AML-193 (cell line): Measurements from ENCODE around the gene HDAC11.

Experiments
- DNase-seq, 2 experiments: peaks; one replicate each; lab custom pipeline; 2025; lab: John Stamatoyannopoulos, UW

The HDAC11 gene

DNA sequence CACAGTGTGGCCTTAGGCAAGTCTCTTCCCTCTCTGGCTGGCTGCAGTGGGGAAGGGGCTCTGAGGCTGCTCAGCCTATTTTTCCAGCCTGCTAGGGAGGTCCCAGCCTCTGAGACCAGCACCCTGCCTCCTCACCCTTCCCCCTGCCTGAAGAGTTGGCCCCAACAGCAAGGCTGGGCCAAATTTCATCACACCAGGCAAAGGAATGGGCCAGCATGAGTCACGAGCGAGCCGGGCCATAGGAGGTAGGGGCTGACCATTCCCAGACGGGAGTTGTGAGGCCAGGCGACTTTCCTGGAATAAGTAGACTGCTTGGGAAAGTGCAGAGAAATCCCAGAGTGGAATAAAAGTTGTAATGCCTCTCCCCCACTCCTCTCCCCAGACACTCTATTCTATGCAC, 63.1 kb downstream of the HDAC11 start:
- DNase-seq: no peak

DNA sequence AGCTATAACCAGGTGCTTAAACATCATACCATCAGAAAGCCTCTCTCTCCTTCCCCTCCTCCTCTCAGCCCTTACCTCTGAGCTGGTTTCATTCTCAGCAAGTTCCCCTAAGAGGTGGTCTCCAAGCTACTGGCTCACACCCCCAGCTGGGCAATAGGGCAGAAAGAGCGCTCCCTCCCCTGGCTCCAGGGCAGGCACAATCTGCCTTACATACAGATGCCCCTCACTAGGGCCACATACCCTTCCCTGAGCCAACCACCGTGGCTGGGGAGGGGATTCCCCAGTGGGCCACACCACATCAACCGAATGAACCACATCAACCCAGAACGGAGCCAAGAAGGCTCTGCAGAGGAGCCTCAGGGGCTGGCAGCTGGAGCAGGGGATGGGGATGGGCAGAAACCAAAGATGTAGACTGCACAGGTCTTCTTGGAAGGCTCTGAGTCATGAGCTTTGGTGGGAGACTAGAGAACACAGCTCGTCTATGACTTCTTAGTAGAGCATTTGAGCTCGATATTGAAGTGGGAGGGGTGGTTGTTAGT, 64.3 kb downstream of the HDAC11 start:
- no peak for DNase-seq

DNA sequence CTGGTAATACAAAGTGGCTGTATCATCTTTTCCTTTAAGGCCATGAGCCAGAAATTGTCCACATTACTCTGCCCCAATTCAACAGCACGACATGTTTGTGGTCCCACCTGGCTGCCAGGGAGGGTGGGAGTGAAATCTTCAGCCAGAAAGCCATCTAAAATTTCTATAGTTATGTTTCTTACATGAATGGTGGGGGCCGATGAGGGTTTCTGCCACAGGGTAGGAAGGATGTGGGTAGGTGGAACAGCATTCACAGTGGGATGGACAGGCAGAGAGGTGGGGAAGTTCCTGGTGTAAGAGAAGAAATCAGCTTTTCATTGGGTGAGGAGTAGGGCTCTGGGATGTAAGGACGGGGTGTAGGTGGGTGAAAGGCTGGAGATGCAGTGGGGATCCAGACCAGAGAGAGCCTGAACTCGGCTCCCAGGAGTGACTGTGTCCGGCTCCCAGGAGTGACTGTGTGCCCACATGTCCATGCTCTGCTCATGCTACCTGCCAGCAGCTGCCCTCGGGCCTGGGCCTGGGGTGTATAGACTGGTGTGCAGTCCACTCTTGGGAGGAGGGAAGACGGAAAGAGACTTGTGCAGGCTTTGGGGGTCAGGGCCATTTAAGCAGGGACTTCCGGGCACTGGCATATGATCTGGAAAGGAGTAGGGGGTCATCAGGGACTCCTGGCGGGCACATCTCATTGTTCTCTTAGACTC, 65.0 kb downstream of the HDAC11 start:
- DNase-seq: no peak

DNA sequence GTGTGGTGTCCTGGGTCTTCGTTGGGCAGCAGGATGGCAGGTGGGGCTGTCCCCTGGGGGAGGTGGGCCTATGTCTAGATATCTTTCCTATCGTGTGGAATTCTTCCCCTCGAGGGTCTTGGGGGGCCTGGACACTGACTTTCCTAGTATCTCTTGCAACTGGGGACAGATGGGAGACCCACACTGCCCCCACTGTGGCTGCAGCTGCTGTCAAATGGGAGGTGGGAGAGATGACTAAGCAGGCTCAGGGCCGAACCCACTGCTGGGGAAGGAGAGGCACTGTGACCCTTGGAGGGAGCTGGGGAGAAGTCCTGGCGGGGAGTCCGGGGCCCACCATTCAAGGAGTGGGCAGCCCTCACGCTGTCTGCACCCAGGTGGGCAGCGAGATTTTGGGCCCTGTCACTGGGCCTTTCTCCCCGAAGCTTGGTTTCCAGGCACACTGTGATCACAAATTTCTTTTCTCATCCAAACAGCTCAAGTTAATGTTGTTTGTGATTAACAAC, 65.9 kb downstream of the HDAC11 start:
- no peak for DNase-seq

DNA sequence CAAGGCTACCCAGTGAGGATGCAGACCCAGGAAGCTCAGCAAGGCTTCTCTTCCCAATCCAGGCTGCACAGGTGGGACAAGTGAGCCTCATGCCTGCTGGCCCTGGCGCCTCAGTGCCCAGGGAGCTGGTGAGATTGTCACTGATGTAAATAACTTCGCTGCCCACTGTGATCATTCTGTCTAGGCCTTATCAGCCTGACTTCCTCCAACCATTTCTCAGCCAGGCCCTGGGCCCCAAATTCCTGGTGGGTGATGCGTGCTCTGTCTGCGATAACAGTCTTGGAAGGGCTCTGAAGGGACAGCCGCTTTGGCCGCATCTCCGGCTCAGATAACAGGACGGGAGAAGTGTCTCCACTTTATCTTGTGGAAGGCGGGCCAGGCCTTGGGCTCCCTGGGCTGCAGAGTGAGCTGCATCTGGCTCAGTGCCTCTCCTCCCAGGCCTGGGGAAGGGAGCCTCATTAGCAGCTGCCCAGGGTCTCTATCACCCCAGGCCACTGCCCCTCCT, 66.6 kb downstream of the HDAC11 start:
- no peak for DNase-seq

DNA sequence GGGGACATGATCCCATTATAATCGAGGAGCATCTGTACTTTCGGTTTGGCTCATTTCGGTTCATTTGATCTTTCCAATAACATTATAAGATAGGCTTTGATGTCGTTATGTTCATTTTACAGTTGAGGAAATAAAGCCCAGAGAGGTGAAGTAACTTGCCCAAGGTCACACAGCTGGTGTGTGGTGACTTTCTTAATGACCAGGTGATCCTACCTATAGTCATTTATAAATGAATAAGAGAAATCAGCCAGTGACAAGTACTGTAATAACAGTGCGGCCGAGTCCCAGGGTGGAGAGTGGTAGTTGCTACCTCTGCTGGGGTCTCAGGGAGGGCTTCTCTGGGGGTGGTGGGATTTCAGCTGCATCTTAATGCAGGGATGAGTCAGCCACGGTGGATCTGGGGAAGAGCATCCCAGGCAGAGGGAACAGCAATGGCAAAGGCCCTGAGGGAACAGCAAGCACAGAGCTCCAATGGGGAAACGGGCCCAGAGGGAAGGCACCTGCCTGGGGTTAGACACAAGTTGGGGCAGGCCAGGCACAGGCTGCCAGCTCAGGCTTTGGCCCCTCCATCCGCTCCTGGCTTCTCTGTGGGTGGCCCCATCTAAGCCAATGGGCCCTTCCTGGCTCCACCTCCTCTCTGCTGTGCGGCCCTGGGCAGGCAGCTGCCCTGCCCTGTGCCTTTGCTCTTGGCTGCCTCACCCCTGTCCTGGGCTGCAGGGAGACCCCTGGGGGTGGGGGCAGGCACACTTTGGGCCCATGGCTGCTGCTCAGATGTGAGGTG, 67.7 kb downstream of the HDAC11 start:
- no peak for DNase-seq

DNA sequence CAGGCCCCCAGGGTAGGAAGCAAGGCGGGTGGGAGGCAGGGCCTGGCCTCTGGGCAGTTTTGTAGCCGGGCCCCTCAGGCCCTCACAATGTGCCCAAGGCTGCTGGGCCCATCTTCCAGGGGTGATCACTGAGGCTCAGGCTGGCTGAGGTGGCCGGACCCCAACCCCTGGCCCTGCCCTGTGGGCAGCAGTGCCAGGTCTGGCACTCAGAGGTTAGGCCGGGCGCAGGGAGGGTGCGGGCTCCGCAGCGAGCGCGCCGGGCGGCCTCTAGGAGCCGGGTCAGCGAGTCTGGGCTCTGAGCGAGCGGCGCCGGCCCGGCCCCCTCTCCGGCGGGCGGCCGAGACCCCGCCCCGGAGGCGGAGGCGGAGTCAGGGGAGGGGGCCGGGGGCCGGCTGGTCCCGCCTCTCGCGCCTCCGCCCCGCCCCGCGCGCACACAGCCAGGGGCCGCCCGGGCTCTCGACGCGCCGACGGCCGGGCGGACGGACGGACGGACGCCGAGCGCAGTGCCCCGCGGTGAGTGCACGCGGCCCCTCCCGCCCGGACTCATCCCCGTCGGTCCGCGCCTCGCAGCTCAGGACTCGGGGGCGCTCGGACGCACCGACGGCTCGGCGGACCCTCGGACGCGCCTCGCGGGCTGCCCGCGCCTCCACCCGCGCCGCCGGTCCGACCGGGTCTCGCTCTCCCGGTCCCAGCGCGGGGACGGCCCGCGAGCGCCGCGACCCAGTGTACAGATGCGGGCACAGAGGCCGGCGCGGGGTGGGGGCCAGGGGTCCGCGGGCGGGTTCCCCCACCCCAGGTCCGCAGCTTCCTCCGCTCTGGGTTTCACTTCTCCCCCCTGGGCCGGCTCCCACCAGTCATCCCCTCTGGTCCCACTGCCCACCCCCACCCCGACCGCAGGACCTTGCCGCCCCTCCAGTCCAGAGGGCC, 68.9 kb downstream of the HDAC11 start, which contains the start of gene FBLN2:
FBLN2 (plus strand) TSS at position 430 of the 927 bp plus-strand sequence. CDS start 21,231 bp downstream, outside the sequence.
- DNase-seq: no peak

DNA sequence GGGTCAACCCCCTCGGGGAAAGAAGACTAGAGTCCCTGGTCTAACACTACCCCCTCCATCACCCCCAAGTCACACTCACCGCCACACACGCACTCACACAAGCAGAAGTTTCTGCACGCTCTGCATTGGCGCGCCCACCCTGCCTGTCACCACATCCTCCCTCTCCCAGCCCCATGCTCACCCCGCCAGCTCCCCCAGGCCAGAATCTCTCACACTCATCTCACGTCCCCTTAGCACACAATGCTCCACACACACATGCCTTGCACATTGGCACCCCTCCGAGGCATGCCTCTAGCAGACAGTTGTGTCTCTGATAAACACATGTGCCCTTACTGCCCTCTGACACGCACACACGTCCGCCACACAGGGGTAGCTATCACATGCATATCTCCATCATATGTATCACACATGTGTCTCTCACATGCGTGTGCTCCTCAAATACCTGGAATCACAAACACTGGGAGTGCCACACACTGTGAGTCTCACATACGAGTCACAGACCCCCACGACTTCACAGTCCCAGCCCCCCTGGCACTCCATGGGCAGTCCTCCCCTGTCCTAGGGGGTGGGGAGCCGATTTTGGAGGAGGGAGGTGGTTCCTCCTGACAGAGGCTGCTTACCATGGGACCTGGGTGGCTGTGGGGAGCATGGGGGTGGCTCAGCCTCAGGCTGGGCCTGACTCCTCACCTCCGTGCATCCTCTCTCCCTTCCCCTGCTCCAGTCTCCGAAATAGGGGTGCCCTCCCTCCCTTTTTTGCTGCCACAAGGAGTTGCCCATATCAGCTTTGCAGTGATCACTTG, 69.7 kb downstream of the HDAC11 start:
- DNase-seq: no peak

DNA sequence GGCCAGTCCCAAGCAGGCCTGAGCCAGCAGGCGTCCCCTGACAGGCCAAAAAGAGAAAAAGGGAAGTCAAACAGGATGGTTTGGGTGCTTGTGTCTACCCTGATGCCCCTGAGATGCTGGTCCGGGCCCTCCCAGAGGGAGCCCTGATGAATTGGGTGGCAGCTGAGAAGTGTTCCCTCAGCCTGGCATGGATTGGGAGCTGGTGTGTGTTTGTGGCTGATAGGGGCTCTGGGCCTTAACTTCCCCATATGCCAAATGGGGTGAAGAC, 70.3 kb downstream of the HDAC11 start:
- DNase-seq: peak in 1 of 2 experiments; percentile 2

DNA sequence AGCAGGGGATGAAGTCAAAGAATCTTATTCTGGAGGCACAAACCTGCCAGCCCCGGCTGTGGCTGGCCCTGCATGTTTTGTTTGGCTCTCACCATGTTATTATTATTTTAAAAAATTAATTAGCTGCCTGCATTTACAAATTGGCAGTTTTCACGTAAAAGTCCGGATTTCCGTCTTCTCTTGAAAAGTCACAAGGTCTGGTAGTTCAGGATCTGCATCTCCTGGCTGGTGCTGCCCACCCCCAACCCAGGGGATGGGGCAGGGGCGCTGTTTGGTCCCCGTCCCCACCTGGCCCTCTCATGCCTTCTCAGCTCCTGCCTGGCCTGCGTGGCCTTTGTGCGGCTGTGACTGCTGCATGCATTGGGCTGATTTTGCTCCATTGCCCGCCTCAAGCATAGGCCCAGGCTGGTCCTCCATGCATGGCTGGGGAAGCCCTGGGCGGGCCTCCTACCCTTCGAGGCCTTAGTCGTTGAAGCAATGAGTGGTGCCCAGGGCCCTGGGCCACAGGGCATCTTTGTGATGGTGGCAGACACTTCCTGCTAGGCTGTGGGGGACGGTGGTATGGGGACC, 70.8 kb downstream of the HDAC11 start:
- no peak for DNase-seq

DNA sequence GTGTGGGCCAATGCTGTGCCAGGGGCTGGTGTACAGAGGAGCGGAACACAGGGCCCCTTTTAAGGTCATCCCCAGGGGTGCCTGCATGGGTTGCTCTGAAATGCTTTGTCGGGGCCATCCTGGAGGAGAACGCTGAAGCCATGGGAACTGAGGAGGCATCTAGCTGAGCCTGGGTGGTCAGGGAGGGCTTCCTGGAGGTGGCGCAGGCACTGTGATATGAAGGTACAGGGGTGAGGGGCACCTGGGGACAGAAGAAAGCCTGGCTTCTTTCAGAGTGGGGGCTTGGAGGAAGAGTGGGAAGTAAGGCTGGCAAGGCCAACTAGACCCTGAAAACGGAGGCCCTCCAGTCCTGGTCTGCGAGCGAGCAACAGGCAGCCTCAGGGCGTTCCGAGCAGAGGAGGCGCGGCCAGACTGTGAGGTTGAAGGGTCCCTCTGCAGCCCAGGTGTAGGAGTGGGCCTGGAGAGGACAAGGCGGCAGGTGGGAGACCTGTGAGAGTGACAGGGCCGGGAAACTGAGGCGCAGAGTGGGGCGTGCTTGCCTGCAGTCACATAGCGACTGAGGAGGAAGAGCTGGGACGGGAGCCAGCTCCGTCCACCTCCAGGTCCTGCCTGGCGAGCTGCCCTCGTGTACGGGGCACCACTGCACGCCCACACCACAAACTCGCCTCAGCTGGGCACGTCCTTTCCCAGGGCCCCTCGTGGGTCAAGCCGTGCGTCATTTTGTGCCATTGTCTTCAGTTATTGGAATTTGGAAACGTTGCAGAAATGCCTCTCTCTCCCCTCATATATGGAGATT, 72.9 kb downstream of the HDAC11 start:
- DNase-seq: no peak

DNA sequence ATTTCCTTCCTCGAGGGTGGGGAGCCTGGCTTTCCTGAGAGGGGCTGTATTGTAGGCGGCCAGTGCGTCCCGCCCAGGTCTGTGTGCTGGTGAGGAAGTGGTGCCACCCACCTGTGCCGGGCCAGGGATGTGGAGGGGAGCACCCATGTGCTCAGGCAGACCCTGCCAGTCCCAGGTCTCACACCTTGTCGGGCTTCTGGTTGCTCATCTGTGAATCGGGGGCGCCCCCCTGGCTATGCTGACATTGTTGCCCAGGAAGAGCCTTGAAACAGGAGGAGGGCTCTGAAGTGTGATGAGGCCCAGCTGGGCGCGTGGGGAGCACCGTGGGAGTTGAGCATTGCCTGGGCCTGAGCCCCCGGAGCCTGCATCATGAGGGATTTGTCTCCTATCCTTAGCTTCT, 73.6 kb downstream of the HDAC11 start:
- DNase-seq: no peak

DNA sequence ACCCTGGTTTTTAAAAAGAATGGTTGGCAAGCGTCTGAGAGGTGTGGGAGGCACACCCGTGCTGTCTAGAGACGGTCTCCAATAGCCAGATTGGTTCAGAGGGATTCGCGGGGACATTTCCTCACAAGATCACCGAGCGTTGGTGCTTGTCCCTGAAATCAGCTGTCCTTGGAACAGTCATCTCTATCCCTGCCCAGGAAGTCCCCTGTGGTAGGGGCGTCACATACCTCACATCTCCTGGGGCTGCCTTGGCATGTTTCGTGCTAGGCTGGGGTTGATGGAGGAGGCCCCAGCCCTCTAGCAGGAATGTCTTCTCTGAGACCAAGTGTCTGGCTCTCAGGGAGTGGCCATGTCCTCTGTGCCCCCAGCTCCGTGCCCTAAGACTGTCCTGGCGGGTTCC, 75.6 kb downstream of the HDAC11 start:
- DNase-seq: no peak
